Lung (tissue), 12 donors: ENCODE results near the gene PTPN7. TPM values are rescaled to one million over a fixed set of nuclear protein-coding genes. Genes with fewer than 3 reads are reported as not detected.
"Not testable (repeated sequence)": the region's sequence is repeated elsewhere in the genome, so short reads cannot be mapped to it uniquely, and the experiment has no call there.

Experiments
- ATAC-seq: fragments of 200-7000 bp; cut with Tn5 transposase; one replicate; pipeline ENCODE4 v1.9.1; 2020; ENCODE audit warnings: moderate number of reproducible peaks; ENCODE audit not compliant: insufficient read depth, low FRiP score
- DNase-seq, 3 donors: peaks; one replicate each; pipeline ENCODE4 v3.0.0-alpha.2; 2013 to 2017
- H3K27ac ChIP-seq, 2 donors: one replicate each; pipeline ENCODE4 v1.5.1; 2013; ENCODE audit warnings: mild to moderate bottlenecking in 2 of 2, moderate library complexity in 2 of 2, control low read depth in 1 of 2, inconsistent platforms in 1 of 2, low read depth in 1 of 2, low read length in 1 of 2
- H3K27me3 ChIP-seq, 3 donors: one replicate each; pipeline ENCODE4 v1.5.1; 2013; ENCODE audit warnings: low read length in 2 of 3; ENCODE audit not compliant: control insufficient read depth in 3 of 3, insufficient read depth in 3 of 3
- H3K36me3 ChIP-seq, 4 donors: one replicate each; pipeline ENCODE4 v1.5.1; 2013; ENCODE audit warnings: low read length in 4 of 4, mild to moderate bottlenecking in 1 of 4, moderate library complexity in 1 of 4; ENCODE audit not compliant: control insufficient read depth in 4 of 4, insufficient read depth in 4 of 4
- H3K4me1 ChIP-seq, 5 donors: one replicate each; pipeline ENCODE4 v1.5.1; 2013; ENCODE audit warnings: low read length in 5 of 5, mild to moderate bottlenecking in 2 of 5, moderate library complexity in 1 of 5; ENCODE audit not compliant: control insufficient read depth in 5 of 5, insufficient read depth in 5 of 5
- H3K4me3 ChIP-seq: one replicate; pipeline ENCODE4 v1.5.1; 2013; ENCODE audit warnings: mild to moderate bottlenecking, control low read depth, moderate library complexity
- H3K9ac ChIP-seq, 2 donors: one replicate each; pipeline ENCODE4 v1.5.1; 2013; ENCODE audit warnings: low read length in 2 of 2, control low read depth in 1 of 2; ENCODE audit not compliant: insufficient read depth in 1 of 2
- H3K9me3 ChIP-seq, 4 donors: one replicate each; pipeline ENCODE4 v1.5.1; 2013; ENCODE audit warnings: low read length in 3 of 4, mild to moderate bottlenecking in 1 of 4, moderate library complexity in 1 of 4; ENCODE audit not compliant: control insufficient read depth in 4 of 4, insufficient read depth in 3 of 4
- WGBS, 2 donors: extraction: QIAGEN DNeasy Blood & Tissue Kit; methylation state at CpG; one replicate each; pipeline ENCODE4 v1.1.7; 2013; 5-methylcytosine and 5-hydroxymethylcytosine counted together
- polyA plus RNA-seq, 2 donors: library from polyadenylated mRNA; stranded (reverse); fragments of 200-250 nt; gene quantifications; one replicate each; pipeline ENCODE4 v1.2.1, GENCODE V29; 2013
- total RNA-seq, 2 donors: library from RNA; depleted of rRNA in 1 of 2; stranded (reverse); fragments of >200 nt in 1 of 2; gene quantifications; one replicate each; pipeline ENCODE4 v1.2.1, GENCODE V29; 2014 to 2021
- TF ChIP-seq, protein P1 (sequence below): IDR thresholded peaks from 2 replicates; pipeline ENCODE4 v1.5.1; 2012; ENCODE audit warnings: mild to moderate bottlenecking; ENCODE audit errors: control extremely low read depth, extremely low read depth
- donor health status: control.
- donor health status: control.
- donor health status: Bipolar disorder and iron deficiency.
- donor health status: healthy.
- donor health status: DM: yes; HTN: yes; CAD: no.

The PTPN7 gene
- total and polyA plus RNA-seq, 4 donors: 2.9 to 14.0 (median 5.7) TPM

DNA sequence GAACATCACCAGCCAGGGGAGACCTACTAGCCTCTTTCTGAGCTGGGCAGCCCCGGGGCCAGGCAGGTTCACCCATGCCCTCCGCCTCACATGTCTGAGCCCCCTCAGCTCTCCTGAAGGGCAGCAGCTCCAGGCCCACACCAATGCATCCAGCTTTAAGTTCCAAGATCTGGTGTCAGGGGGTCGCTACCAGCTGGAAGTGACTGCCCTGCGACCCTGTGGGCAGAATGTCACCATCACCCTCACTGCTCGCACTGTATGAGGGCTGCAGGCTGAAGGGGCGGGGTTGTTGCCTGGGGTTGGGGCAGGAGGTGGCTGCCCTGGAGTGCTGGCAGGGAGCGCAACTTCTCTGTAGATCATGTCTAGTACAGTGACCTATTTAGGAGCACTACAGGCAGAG lies 8.5 kb upstream of the PTPN7 start:
- H3K4me3 ChIP-seq: no peak overlapping the region
- 95 to 97% methylated on average over 7 of the region's 7 CpGs for WGBS, 2 donors

GRCh38 chr1:202167708-202168415 lies 7.5 kb upstream of the PTPN7 start:
- no peak for ATAC-seq
- Histone ChIP-seq H3K4me1 (peaks cover 0 to 15% (median 3%) of the 10 kb centered on the region in 5 donors), H3K9me3 (no peaks in the 10 kb centered on the region), H3K36me3 (no peaks in the 10 kb centered on the region), H3K27me3 (no peaks in the 10 kb centered on the region), H3K4me3 (no peak overlapping the region), H3K27ac (no peak overlapping the region), H3K9ac (no peak overlapping the region)
- TF ChIP-seq, protein P1, sequence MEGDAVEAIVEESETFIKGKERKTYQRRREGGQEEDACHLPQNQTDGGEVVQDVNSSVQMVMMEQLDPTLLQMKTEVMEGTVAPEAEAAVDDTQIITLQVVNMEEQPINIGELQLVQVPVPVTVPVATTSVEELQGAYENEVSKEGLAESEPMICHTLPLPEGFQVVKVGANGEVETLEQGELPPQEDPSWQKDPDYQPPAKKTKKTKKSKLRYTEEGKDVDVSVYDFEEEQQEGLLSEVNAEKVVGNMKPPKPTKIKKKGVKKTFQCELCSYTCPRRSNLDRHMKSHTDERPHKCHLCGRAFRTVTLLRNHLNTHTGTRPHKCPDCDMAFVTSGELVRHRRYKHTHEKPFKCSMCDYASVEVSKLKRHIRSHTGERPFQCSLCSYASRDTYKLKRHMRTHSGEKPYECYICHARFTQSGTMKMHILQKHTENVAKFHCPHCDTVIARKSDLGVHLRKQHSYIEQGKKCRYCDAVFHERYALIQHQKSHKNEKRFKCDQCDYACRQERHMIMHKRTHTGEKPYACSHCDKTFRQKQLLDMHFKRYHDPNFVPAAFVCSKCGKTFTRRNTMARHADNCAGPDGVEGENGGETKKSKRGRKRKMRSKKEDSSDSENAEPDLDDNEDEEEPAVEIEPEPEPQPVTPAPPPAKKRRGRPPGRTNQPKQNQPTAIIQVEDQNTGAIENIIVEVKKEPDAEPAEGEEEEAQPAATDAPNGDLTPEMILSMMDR: no peak
- DNase-seq: peak; percentile 57 to 80 (median 78)
- 60 to 71% methylated on average over 18 of the region's 18 CpGs for WGBS, 2 donors

More for the DNA sequence above, 8.5 kb upstream of the PTPN7 start:
- Histone ChIP-seq H3K9ac (no peak overlapping the region), H3K36me3 (no peaks in the 10 kb centered on the region), H3K9me3 (no peaks in the 10 kb centered on the region), H3K4me1 (peaks cover 0 to 10% (median 3%) of the 10 kb centered on the region in 5 donors), H3K27me3 (no peaks in the 10 kb centered on the region), H3K27ac (no peak overlapping the region)
- TF ChIP-seq, protein P1: no peak
- ATAC-seq (no peak), DNase-seq (no peak)

GRCh38 chr1:202167054-202167453 lies 6.7 kb upstream of the PTPN7 start:
- not testable (repeated sequence) for H3K36me3 ChIP-seq, H3K27ac ChIP-seq, ATAC-seq, H3K27me3 ChIP-seq, H3K4me3 ChIP-seq, H3K9me3 ChIP-seq
- peak; percentile 37 to 58 (median 49) for DNase-seq
- 65 to 82% methylated on average over 11 to 13 of the region's 13 CpGs for WGBS, 2 donors
- Histone ChIP-seq H3K4me1 (peaks cover 0 to 23% (median 3%) of the 10 kb centered on the region in 5 donors), H3K9ac (peak overlapping the region in 1 of 2 donors; percentile 5)

GRCh38 chr1:202165942-202166843 lies 5.8 kb upstream of the PTPN7 start:
- Histone ChIP-seq H3K36me3 (no peaks in the 10 kb centered on the region), H3K9me3 (no peaks in the 10 kb centered on the region), H3K4me3 (no peak overlapping the region), H3K9ac (peak overlapping the region in 1 of 2 donors; percentile 38), H3K4me1 (peaks cover 0 to 30% (median 3%) of the 10 kb centered on the region in 5 donors), H3K27me3 (no peaks in the 10 kb centered on the region), H3K27ac (no peak overlapping the region)
- TF ChIP-seq, protein P1: no peak
- DNase-seq: no peak
- 92 to 93% methylated on average over 9 of the region's 9 CpGs for WGBS, 2 donors
- ATAC-seq: no peak
